ENCODE results near the gene OSR1.

OSR1 gene

DNA sequence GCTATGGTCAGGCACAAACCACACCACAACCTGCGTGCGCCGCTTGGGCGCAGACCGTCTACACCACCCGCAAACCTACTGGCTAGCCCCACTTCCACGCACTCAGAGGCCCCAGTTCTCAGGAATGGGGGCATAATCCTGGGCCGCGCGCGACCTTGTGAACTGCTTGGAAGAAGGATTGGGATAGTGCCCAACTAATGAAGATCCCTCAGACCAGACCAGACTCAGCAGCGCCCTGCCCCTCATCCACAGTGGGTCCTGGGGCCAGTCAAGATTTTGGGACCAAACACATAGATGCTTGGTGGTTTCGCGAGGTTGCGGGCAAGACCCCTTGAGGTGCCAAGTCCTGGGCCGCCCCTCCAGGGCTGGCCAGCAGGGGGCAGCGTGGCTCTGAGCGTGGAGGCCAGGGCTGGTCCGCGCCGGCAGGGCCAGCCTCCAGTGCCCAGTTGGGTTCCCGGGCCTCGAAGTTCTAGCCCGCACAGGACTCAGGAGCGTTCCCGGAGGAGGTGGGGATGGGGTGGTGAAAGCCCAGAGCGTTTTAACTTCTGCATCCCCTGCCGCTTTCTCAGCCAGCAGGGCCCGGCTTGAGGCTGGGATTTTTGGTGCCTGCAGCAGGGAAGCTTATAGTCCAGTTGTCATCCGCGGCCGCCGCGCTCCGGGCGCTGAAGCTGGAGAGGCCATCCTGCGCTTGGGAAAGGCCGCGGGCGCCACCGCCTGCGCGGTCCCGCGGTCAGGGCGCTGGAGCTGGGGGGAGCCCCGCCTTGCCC lies 8.3 kb downstream of the OSR1 start:
- Mint-ChIP-seq H3K27me3 (ENCODE audit: low read depth, poor library complexity) (peaks cover 51% of the 10 kb centered on the region), H3K27ac (no peak overlapping the region), H3K4me1 (peaks cover 64% of the 10 kb centered on the region), H3K4me3 (no peak overlapping the region), H3K9me3 (no peaks in the 10 kb centered on the region), H3K36me3 (ENCODE audit: low read depth) (peaks cover 46% of the 10 kb centered on the region)
- DNase-seq = peak; percentile 81
- TF ChIP-seq, protein P1, sequence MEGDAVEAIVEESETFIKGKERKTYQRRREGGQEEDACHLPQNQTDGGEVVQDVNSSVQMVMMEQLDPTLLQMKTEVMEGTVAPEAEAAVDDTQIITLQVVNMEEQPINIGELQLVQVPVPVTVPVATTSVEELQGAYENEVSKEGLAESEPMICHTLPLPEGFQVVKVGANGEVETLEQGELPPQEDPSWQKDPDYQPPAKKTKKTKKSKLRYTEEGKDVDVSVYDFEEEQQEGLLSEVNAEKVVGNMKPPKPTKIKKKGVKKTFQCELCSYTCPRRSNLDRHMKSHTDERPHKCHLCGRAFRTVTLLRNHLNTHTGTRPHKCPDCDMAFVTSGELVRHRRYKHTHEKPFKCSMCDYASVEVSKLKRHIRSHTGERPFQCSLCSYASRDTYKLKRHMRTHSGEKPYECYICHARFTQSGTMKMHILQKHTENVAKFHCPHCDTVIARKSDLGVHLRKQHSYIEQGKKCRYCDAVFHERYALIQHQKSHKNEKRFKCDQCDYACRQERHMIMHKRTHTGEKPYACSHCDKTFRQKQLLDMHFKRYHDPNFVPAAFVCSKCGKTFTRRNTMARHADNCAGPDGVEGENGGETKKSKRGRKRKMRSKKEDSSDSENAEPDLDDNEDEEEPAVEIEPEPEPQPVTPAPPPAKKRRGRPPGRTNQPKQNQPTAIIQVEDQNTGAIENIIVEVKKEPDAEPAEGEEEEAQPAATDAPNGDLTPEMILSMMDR (IDR thresholded peaks at IDR 0.05) = peak; percentile 77

- DNase-seq = no peak
- H3K27ac Mint-ChIP-seq = no peak overlapping the region
- peaks cover 50% of the 10 kb centered on the region for H3K4me1 Mint-ChIP-seq
- peaks cover 37% of the 10 kb centered on the region for H3K27me3 Mint-ChIP-seq (ENCODE audit: low read depth, poor library complexity)
- H3K36me3 Mint-ChIP-seq (ENCODE audit: low read depth) = peaks cover 33% of the 10 kb centered on the region
- peak overlapping the region; percentile 96 for H3K4me3 Mint-ChIP-seq
- no peaks in the 10 kb centered on the region for H3K9me3 Mint-ChIP-seq
- TF ChIP-seq, protein P1 (IDR thresholded peaks at IDR 0.05) = no peak
Observed at GRCh38 chr2:19348692-19349091, 9.7 kb downstream of the OSR1 start.

DNA sequence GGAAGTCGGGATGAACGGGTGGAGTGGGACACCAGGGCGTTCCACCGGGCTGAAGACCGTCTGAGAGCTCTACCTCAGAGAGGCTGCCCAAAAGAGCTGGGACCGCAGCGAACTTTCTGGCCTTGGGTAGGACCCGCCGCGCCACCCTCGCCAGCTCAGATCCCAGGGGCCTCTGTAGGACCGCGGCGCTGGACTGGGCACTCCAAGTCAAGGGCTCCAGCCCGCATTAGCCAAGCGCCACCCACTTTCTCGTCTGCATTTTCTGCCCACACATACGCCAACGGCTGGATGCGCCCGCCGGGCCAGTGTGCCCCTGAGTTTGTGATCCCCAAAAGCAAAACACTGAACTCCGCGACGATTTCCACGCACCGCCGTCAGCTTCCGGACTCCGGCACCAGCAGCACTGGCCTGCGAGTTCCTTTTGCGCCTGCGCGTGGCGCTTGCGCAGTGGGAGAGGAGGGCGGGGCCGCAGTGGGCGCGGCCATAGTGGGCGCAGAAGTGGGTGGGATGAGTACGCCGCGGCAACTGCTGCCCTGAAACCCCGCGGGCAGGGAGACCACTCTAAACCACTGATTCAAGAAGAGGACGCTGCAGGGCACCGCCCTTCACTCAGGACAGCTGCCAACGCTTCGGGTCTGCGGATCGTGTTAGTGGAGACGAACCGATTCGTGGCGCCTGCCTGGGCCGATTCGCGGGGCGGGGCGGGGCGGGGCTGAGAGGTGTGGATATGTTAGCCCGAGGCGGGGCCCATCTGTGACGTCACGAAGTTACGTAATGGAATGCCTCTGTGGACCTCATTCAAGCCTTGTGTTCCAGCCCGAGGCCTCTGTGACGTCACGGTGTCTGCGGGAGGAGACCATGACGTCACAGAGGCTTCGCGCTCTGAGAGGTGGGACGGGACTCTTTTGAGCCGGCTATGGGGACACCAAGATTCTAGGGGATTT lies 10.5 kb downstream of the OSR1 start:
- DNase-seq = peak; percentile 94
- Mint-ChIP-seq H3K27ac (peak overlapping the region; percentile 98), H3K36me3 (ENCODE audit: low read depth) (peaks cover 26% of the 10 kb centered on the region), H3K4me1 (peaks cover 42% of the 10 kb centered on the region), H3K27me3 (ENCODE audit: low read depth, poor library complexity) (peaks cover 29% of the 10 kb centered on the region), H3K4me3 (peak overlapping the region; percentile 96), H3K9me3 (no peaks in the 10 kb centered on the region)
- TF ChIP-seq, protein P1 (IDR thresholded peaks at IDR 0.05) = no peak

- peaks cover 24% of the 10 kb centered on the region for H3K36me3 Mint-ChIP-seq (ENCODE audit: low read depth)
Observed at GRCh38 chr2:19346983-19347618, 11.3 kb downstream of the OSR1 start.

DNA sequence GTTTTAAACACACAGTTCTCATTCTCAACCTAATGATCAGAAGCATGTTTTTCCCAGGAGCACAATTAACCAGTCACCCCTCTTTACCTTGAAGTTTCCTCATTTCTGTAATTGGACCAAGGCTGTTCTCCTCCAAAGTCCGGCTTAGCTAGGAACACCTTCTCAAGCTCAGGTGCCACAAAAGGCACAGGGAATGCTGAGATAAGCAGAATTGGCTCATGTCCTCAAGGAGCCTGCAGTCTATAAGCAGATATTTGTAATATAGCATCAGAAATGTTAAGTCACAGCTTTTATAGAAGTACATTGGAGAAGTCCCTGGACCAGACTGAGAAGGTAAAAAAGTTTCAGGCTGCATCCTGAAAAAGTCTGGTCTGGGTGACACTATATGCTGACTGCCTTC lies 20.7 kb downstream of the OSR1 start:
- Mint-ChIP-seq H3K36me3 (ENCODE audit: low read depth) (peaks cover 35% of the 10 kb centered on the region), H3K4me1 (peaks cover 19% of the 10 kb centered on the region), H3K4me3 (no peak overlapping the region), H3K27ac (no peak overlapping the region), H3K9me3 (peaks cover 6% of the 10 kb centered on the region), H3K27me3 (ENCODE audit: low read depth, poor library complexity) (no peaks in the 10 kb centered on the region)
- TF ChIP-seq, protein P1 (IDR thresholded peaks at IDR 0.05) = no peak
- no peak for DNase-seq

More at GRCh38 chr2:19346983-19347618, 11.3 kb downstream of the OSR1 start:
- H3K9me3 Mint-ChIP-seq = no peaks in the 10 kb centered on the region
- H3K4me3 Mint-ChIP-seq = peak overlapping the region; percentile 96
- peaks cover 21% of the 10 kb centered on the region for H3K27me3 Mint-ChIP-seq (ENCODE audit: low read depth, poor library complexity)
- H3K4me1 Mint-ChIP-seq = peaks cover 34% of the 10 kb centered on the region
- H3K27ac Mint-ChIP-seq = no peak overlapping the region
- DNase-seq = no peak
- TF ChIP-seq, protein P1 (IDR thresholded peaks at IDR 0.05) = no peak

Data from nephron progenitor cell (in vitro differentiated cells).